ENCODE results near the gene SF3B6.
A peak's percentile ranks its signal among the peaks of the same experiment; 100 is the strongest.

GRCh38 chr2:24122366-24123194, 46.5 kb upstream of the SF3B6 start:
- no peak for TF ChIP-seq CTCF (IDR thresholded peaks at IDR 0.05 in 2 of 3, conservative IDR thresholded peaks at IDR 0.05 in 1 of 3; ENCODE audit: insufficient read depth in 2 of 3, low read depth in 1 of 3, low read length in 3 of 3)
- no peak for TF ChIP-seq ZBTB8A (IDR thresholded peaks at IDR 0.05; ENCODE audit: partially characterized antibody)
- no peak for TF ChIP-seq HDAC3 (IDR thresholded peaks at IDR 0.05; ENCODE audit: borderline replicate concordance, partially characterized antibody)
- 0 out of 4 replicates have a peak, but pooled peaks of 1 of the 2 experiments have one; percentile 9 for TF ChIP-seq HDAC1 (IDR thresholded peaks at IDR 0.05)
- TF ChIP-seq RFX5 (IDR thresholded peaks at IDR 0.05; ENCODE audit: low read depth, low read length) = no peak
- no peak for TF ChIP-seq ZNF778 (CRISPR knock-in tag; IDR thresholded peaks at IDR 0.05)
- no peak; the same call in 1 of the 2 replicates for TF ChIP-seq PHF21A (IDR thresholded peaks at IDR 0.05; ENCODE audit: borderline replicate concordance, low read depth)
- TF ChIP-seq POLR2AphosphoS5 (IDR thresholded peaks at IDR 0.05; ENCODE audit: control insufficient read depth, insufficient read depth, low read depth, low read length) = no peak

All from K562 (cell line).